Inflammatory macrophage treated with lipopolysaccharide for 4 hours (primary cell): Measurements from ENCODE around the gene KCP.

Experiments
- DNase-seq: peaks from one replicate; pipeline ENCODE4 v3.0.0-alpha.2; 2020

KCP gene

DNA sequence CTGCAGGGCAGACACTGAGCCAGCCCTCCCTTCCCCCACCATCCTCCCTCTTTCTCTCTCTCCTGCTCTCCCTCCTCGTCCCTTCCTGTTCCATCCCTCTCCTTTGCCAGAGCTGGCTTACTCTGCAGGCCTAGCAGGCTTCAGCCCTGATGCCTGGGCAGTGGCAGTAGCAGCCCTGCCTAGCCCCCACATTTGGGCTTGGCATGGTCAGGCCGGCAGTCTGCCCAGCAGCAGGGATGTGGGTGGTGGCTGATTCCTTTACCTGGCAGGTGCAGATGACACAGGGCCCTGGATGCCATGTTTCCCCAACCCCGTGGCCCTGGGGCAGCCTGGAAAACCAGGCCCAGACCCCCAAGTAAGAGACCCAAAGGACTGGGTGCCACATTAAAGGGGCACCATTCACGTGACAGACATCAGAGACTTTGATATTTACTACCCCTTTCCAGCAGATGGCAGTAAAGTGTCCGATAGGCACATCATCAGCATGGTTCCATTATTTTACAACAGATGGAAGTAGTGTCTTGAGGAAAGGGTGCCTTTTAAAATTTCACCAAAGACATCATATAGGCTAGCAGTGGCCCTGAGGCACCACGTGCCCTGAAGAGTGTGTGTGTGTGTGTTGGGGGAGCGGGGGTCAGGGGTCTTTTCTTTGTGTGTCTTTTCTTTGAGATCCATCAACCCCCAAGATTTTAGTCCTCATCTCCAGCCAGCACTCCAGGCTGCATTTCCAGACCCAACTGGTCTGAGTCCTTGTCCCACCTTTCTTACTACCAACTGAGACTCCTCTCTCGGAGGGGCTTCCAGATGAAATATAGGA is 5.9 kb downstream of the KCP start:
- peak; percentile 74 for DNase-seq

DNA sequence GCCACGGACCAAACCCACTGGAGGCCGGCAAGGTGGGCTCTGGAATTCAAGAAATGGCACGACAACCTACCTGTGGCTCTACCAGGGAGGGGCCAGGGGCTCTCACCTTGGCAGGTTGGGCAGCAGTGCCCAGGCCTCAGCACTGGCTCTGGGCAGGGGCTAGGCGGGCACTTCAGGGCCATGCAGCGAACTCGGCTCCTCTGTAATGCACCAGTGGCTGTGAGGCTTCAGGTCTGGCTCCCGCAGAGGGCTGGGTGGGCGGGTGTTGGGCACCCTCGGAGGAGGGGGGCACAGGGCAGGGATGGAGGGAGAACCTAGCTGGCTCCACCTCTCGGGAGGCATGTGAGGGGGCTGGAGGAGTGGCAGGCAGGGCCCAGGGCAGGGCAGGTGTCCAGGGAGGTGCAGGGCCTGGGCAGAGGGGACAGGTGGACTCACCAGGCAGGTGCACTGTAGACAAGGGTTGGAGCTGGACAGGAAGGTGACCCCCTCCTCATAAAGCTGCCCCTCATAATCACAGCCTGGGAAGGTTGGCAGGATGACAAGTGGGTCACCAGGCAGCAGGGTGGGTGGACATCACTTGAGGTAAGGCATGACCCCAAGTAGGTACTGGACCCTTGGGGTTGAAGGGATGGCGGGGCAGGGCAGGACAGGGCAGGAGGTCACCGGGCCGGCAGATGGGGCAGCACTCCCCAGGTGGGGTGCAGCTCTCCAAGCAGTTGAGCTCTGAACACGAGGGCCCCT is 6.7 kb downstream of the KCP start:
- no peak for DNase-seq

GRCh38 chr7:128902761-128903585 is 7.5 kb downstream of the KCP start:
- peak; percentile 74 for DNase-seq

- DNase-seq, result no peak
These were observed 10.3 kb downstream of the KCP start for GRCh38 chr7:128900237-128900636.

DNA sequence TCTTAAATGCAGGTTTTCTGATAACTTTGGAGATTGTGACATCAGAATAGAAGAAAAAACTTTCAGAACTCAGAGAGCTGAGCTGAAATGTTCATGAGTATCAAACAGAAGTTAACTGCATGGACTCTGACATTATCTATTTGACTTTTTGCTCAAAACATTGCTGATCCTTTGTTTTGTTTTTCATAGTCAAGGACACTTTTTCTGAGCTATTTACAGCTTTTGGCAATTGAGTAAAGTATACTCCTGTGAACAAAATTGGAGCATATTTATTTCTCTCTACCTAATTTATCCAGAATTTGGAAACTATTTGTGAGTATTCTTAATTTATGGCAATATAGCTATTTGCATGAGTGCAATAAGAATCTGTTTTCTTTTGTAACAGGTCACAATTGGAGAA is 11.1 kb downstream of the KCP start:
- no peak for DNase-seq

DNA sequence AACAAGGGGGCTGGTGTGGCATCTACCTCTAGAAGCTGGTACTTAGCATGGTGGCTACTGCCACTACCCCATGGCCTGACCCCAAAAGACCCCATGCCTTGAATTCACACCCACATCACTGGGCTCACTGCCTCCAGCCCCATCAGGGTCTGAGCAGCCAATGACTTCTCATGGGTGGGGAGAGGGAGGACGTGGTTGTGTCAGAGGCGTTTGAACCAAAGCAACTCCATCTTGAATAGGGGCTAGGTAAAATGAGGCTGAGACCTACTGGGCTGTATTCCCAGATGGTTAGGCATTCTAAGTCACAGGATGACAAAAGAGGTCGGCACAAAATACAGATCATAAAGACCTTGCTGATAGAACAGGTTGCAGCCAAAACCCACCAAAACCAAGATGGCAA is 15.2 kb downstream of the KCP start:
- no peak for DNase-seq

DNA sequence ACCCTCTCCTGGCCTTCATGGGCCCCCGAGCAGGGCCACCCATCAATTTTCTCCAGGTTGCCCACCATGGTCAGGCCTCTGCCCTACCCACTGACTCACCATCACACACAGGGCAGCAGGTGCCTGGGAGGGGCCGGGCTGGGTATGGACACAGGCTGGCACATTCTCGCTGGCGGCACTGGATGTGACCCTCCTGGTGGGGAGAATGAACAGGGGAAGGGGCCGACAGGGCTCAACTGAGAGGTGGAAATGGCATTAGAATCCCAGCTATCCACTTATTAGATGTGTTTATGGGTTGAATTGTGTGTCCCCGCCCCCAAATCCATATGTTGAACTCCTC is 16.4 kb downstream of the KCP start:
- no peak for DNase-seq

GRCh38 chr7:128893251-128894100 is 17.0 kb downstream of the KCP start:
- no peak for DNase-seq

DNA sequence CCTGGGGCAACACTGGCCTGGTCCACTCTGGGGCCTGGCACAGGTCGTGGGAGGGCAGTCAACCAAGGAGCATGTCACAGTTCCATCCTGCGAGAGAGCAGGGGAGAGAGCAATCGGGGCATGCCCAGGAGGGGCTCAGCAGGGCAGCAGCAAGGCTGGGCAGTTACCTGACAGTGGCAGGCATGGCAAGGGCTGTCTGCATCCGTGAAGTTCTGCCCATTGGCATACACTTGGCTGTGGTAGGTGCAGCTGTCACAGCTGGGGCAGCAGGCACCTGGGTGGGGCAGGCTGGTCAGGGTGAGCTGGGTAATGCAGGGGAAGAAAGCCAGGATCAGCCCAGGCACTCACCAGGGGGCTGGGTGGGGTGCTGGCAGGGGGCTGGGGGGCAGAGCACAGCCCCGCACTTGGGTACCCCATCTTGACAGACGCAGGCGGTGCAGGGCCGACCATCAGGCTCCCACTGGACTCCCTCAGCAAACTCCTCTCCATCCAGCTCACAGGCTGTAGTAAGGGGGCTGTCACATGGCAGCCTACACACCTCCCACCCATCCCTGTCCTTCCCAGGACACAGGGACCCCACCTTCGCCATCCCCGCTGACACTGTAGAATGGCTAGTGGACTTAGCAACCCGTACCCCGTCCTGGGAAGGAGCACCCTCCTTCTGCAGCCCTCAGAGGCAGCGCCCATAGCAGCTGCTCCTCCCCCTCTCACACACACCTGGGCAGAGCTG is 17.8 kb downstream of the KCP start:
- no peak for DNase-seq

DNA sequence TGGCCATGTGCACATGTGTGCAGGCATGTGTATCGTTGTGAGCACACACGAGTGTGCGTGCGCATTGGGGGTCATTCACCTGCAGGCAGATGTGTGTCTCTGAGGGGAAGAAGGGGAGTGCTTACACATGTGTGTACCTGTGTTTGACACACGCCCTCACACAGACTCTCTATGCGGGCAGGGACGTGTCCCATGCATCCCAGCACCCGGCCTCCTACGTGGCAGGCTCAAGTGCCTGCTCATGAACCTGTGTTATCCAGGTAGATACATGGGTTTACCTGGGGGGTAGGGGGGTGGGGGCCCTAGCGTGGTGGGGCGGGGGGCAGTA is 18.6 kb downstream of the KCP start:
- no peak for DNase-seq

DNA sequence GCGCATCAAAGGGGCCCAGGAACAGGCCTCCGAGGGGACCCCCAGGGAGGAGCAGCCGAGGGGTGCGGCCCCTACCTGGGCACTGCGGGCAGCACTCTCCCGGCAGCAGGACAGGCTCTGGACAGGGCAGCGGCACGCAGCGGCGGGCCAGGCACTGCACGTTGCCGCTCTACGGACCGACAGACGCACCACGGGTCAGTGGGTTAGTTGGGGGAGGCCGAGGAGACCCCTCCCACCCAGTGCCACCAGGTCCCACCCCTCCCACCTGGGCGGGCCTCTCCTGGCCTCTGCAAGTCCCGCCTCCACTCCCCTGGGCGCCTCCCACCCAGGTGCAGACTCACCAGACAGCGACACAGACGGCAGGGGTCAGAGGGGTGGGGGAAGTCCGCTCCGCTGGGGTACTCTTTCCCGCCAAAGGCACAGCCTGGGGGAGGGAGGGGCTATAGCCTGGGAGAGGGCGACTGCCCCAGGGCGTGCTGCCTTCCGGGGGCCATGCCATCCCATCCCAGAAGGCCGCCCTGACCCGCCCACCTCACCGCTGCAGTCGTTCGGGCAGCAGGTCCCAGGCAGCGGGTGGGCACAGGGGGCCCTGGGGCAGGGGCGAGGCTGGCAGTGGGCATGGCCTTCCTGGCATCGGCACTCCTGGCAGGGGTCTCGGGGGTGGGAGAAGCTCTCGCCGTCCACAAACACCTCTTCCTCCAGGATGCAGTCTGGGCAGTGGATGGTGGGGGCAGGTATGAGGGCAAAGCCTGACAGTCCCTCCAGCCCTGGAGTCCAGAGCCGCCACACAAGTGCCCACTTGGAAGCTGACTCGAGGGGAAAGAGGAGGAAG is 19.2 kb downstream of the KCP start:
- no peak for DNase-seq

- no peak for DNase-seq
These were observed 20.0 kb downstream of the KCP start for GRCh38 chr7:128890306-128891109.

- DNase-seq, result no peak
These were observed 21.4 kb downstream of the KCP start for GRCh38 chr7:128889121-128889520.

GRCh38 chr7:128888756-128889095 is 21.8 kb downstream of the KCP start:
- DNase-seq, result no peak

DNA sequence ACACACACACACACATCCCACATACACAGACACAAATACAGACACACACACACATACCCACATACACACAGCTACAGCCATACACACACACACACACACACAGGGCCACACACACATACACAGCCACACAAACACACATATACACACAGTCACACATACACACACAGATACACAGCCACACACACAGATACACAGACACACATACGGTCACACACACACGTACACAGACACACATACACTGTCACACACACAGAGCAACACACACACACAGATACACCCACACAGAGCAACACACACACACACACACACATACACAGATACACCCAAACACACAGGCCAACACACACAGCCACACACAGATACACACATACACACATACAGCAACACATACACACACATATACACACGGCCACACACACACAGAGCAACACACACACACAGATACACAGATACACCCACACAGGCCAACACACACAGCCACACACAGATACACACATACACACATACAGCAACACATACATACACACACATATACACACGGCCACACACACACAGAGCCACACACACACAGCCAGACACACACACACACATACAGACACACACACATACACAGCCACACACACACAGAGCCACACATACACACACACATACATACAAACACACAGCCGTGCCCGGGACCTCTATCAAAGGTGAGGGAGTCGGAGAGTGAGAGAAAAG is 22.3 kb downstream of the KCP start:
- DNase-seq, result no peak

DNA sequence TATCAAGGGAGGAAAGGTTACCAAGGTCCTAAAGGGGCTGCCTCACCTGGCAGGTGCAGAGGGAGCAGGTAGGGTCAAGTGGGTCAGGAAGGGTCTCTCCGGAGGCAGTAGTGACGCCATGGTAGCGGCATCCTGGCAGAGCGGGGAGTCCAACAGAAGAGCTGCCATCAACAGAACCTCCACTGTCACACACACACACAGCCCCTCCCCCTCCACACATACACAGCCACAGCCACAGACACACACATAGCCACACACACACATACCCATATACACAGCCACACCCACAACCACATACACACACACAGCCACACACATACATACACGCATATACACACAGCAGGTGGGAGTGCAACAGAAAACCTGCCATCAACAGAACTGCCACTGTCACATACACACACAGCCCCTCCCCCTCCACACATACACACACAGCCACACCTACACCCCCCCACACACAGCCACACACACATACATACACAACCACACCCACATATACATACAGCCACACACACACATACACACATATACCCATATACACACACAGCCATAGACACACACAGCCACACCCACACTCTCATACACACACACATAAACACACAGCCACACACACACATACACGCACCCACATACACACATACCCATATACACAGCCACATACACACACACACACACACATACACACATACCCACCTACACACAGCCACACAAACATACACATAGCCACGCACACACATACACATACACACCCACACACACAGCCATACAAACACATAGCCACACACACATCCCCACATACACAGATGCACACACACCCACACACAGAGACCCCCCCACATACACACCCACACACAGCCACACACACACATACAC is 23.1 kb downstream of the KCP start:
- no peak for DNase-seq

DNA sequence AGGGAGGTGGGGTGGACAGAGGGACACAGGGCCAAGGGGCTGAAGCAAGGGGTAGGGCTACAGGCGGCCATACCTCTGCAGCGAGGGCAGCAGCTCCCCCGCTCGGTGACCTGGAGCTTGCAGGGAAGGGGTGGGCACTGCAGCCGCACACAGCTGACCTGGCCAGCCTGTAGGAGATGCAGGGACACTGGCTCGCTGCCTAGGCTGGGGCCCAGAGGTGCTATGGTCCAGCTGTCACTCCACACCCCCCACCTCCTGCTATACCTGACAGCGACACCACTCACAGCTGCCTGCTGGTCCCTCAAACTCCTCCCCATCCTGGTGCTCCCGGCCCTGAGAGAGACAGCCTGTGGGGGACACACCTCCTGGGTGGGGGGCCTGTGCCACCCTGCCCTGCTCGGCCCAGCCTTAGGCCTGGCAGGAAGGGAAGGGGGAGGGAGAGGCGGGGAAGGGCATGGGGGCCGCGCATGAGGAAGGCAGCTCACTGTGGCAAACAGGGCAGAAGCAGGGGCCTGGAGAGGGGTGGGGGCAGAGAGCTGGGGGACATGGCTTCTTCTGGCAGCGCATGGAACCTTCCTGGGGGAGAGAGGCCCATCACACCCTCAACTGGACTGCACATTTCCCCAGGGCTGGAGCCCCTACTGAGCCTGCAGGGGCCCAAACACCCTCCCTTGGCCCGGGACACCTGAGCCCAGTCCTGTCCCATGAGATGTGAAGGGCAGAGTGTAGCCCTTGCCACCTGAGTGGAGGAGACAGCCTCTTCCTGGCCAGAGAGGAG is 23.9 kb downstream of the KCP start:
- no peak for DNase-seq
